ENCODE results near the gene OR5L2. TPM values are rescaled to one million over a fixed set of nuclear protein-coding genes. Genes with fewer than 3 reads are reported as not detected.
"Not testable (repeated sequence)": the region's sequence is repeated elsewhere in the genome, so short reads cannot be mapped to it uniquely, and the experiment has no call there.

Gene OR5L2
- total RNA-seq, 1 donor from 2014 or later, result not detected

DNA sequence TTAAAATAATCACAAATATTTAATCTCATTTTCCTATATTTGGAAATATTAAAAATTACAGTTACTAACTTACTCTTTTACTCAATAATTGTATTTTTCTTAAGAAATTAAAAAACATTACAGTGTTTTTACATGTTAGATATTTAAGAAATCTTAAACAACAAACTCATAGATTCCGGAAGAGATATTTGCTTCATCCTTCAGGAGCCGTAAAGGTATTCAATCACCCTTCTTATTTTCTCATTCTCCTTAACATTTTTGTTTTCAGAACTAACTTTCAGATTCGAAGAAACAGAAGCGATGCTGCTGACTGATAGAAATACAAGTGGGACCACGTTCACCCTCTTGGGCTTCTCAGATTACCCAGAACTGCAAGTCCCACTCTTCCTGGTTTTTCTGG, 7.7 kb upstream of the OR5L2 start, which contains the start of gene OR5D18:
TSS of gene OR5D18 (plus strand) at position 301 of the 400 bp plus-strand sequence. CDS start at position 301, 0 bp downstream.
- H3K27ac ChIP-seq, result no peak within 1 kb of the TSS
- no peak for DNase-seq
- no peaks in the 10 kb centered on the region for H3K9me3 ChIP-seq
- no peaks in the 10 kb centered on the region for H3K27me3 ChIP-seq
- TF ChIP-seq, protein P1, sequence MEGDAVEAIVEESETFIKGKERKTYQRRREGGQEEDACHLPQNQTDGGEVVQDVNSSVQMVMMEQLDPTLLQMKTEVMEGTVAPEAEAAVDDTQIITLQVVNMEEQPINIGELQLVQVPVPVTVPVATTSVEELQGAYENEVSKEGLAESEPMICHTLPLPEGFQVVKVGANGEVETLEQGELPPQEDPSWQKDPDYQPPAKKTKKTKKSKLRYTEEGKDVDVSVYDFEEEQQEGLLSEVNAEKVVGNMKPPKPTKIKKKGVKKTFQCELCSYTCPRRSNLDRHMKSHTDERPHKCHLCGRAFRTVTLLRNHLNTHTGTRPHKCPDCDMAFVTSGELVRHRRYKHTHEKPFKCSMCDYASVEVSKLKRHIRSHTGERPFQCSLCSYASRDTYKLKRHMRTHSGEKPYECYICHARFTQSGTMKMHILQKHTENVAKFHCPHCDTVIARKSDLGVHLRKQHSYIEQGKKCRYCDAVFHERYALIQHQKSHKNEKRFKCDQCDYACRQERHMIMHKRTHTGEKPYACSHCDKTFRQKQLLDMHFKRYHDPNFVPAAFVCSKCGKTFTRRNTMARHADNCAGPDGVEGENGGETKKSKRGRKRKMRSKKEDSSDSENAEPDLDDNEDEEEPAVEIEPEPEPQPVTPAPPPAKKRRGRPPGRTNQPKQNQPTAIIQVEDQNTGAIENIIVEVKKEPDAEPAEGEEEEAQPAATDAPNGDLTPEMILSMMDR (IDR thresholded peaks at IDR 0.05), result no peak
- intact Hi-C loops (cut with DNase I), result no loop called here
- ATAC-seq, result no peak
- H3K36me3 ChIP-seq, result no peaks in the 10 kb centered on the region
- H3K4me1 ChIP-seq, result no peaks in the 10 kb centered on the region
- H3K4me3 ChIP-seq, result no peak within 1 kb of the TSS

DNA sequence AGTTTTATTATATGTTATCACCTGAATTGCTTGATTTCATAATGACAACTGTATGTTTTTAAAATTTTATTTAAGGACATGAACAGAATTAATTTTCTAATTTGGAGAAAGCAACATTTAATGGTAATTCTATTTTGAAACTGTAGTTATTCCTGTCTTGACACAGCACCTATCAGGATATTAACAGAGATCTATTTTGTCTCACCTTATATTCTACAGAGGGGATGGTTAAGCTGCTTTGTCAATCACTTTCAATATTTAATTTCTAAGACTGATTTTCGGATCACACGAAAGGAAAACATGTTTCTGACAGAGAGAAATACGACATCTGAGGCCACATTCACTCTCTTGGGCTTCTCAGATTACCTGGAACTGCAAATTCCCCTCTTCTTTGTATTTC, 11.4 kb downstream of the OR5L2 start, which contains the start of gene OR5D16:
TSS of gene OR5D16 (plus strand) at position 301 of the 400 bp plus-strand sequence. CDS start at position 301, 0 bp downstream.
- Histone ChIP-seq H3K9me3 (no peaks in the 10 kb centered on the region), H3K36me3 (no peaks in the 10 kb centered on the region), H3K27ac (no peak within 1 kb of the TSS), H3K27me3 (no peaks in the 10 kb centered on the region), H3K4me3 (no peak within 1 kb of the TSS), H3K4me1 (no peaks in the 10 kb centered on the region)
- TF ChIP-seq, protein P1 (IDR thresholded peaks at IDR 0.05), result no peak
- DNase-seq, result no peak
- intact Hi-C loops (cut with DNase I), result no loop called here
- ATAC-seq, result no peak

DNA sequence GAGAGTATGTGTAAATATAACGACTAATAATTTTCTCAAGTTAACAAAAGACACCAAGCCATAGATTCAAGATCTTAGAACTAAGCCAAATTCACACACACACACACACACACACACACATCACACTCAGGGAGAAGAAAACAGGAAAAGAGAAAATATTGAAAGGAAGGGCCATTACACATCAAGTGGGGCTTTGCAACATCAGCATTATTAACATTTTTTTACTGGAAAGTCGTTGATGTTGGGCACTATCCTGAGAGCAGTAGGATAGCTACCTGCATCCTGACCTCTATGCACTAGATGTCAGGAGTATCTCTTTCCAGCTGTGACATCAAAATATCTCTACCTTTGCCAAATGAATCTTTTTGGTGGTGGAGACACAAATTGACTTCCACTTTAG, 20.4 kb downstream of the OR5L2 start:
- Histone ChIP-seq H3K9me3 (no peaks in the 10 kb centered on the region), H3K27ac (no peak overlapping the region), H3K27me3 (no peaks in the 10 kb centered on the region), H3K36me3 (no peaks in the 10 kb centered on the region), H3K4me3 (no peak overlapping the region), H3K4me1 (no peaks in the 10 kb centered on the region)
- DNase-seq (no peak), ATAC-seq (no peak)
- TF ChIP-seq, protein P1 (IDR thresholded peaks at IDR 0.05), result no peak
- intact Hi-C loops (cut with DNase I), result no loop called here

DNA sequence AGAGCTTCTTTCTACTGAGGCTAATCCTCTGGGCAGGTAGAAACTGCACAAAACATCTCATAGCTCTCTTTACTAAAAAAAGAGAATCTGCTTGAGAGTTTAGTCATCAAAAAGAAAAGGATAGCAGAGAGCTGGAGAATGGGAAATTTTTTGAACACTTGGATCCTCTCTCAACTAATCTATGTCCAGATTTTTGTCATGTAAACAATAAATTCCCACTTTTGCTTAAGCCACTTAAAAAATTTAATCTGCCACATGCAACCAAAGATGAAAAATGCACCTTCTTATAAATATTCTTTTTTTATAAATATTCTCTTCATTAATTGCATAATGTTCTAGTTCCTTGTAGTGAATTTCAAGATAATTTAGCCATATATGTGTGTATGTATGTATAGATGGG, 22.0 kb downstream of the OR5L2 start:
- ATAC-seq (no peak), DNase-seq (no peak)
- Histone ChIP-seq H3K36me3 (no peaks in the 10 kb centered on the region), H3K4me1 (no peaks in the 10 kb centered on the region), H3K27me3 (no peaks in the 10 kb centered on the region), H3K9me3 (no peaks in the 10 kb centered on the region), H3K27ac (no peak overlapping the region), H3K4me3 (no peak overlapping the region)
- TF ChIP-seq, protein P1 (IDR thresholded peaks at IDR 0.05), result no peak
- intact Hi-C loops (cut with DNase I), result no loop called here

DNA sequence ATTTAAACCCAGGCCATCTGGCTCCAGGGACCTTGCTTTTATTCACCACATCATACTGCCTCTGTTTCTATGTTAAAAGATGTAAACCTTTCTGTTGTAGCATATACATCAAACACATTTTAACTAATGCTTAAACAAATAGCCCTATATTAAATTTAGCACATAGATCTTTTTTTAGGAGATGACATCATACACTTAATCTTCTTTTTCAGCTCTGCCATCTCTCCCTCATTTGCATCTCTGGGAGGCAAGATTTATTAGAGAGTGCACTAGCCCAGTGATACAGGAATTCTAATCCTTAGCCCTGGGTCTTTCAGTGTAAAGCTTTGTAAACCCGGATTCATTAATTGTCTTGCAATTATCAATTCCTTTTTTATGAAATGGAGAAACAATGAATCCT, 25.1 kb downstream of the OR5L2 start:
- ATAC-seq, result no peak
- no peak for DNase-seq
- H3K4me1 ChIP-seq, result no peaks in the 10 kb centered on the region
- H3K9me3 ChIP-seq, result no peaks in the 10 kb centered on the region
- no peak overlapping the region for H3K27ac ChIP-seq
- H3K27me3 ChIP-seq, result no peaks in the 10 kb centered on the region
- TF ChIP-seq, protein P1 (IDR thresholded peaks at IDR 0.05), result no peak
- intact Hi-C loops (cut with DNase I), result no loop called here
- no peak overlapping the region for H3K4me3 ChIP-seq
- no peaks in the 10 kb centered on the region for H3K36me3 ChIP-seq

DNA sequence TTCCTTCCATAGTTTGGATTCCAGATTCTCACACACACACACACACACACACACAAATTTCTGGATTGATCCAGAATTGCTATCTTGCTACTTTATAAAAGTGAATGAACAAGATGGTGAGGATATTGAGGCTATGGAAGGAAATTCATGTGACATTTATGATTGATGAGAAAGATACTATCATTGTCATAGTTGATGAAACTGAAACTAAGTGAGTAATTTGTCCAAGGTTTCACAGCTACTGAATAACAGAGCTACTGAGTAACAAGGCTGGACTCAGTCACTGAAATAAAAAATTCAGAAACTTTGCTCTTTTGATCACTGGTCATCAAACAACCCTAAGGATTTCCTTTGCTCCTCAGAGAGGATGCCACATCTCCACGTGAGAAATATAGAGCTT, 27.7 kb downstream of the OR5L2 start:
- ATAC-seq (no peak), DNase-seq (no peak)
- no peaks in the 10 kb centered on the region for H3K4me1 ChIP-seq
- no peaks in the 10 kb centered on the region for H3K9me3 ChIP-seq
- TF ChIP-seq, protein P1 (IDR thresholded peaks at IDR 0.05), result no peak
- H3K27me3 ChIP-seq, result no peaks in the 10 kb centered on the region
- H3K27ac ChIP-seq, result no peak overlapping the region
- H3K4me3 ChIP-seq, result no peak overlapping the region
- no peaks in the 10 kb centered on the region for H3K36me3 ChIP-seq
- intact Hi-C loops (cut with DNase I), result no loop called here

DNA sequence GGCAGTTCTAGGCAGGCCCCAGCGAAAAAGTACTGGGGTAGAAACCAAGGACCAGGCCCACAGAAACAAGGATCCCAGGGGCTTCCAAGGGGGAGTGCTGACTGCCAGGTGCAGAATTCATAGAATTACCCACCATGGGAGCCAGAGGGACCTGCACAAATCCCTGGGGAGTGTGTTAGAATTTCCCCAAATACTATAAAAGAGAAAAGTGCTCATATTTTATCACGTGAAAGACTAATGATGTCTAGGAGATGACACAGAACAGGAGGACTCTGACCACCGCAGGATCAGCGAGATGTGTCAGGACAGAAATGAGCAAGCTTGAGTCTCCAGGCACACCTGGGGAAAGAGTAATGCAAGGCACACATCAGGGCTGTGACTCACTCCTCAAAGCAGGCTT, 40.3 kb downstream of the OR5L2 start:
- intact Hi-C loops (cut with DNase I); H3K4me3 ChIP-seq; H3K27me3 ChIP-seq; H3K27ac ChIP-seq; H3K9me3 ChIP-seq; ATAC-seq; DNase-seq; H3K4me1 ChIP-seq; H3K36me3 ChIP-seq: not testable (repeated sequence)

DNA sequence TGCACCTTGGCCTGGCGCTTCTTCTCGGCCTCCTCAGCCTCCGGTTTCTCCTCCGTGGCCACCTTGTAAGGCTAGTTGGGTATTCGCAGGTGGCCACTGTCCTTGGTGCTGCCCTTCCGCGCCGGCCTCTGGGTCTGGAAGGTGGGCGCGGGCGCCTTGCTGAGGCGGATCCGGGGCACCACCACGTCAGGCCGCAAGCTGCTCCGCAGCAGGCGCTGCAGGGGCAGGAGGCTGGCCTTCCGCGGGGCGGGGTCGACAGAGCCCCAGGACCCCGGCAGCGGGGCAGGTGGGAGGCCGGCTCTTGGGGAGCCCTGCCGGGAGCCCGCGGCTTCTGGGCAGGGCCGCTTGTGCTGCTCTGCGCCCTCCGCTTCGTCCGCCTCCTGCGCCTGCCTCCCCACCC, 45.7 kb downstream of the OR5L2 start:
- H3K4me3 ChIP-seq; DNase-seq; intact Hi-C loops (cut with DNase I); H3K27me3 ChIP-seq; H3K27ac ChIP-seq; H3K9me3 ChIP-seq; H3K4me1 ChIP-seq; H3K36me3 ChIP-seq; ATAC-seq: not testable (repeated sequence)

DNA sequence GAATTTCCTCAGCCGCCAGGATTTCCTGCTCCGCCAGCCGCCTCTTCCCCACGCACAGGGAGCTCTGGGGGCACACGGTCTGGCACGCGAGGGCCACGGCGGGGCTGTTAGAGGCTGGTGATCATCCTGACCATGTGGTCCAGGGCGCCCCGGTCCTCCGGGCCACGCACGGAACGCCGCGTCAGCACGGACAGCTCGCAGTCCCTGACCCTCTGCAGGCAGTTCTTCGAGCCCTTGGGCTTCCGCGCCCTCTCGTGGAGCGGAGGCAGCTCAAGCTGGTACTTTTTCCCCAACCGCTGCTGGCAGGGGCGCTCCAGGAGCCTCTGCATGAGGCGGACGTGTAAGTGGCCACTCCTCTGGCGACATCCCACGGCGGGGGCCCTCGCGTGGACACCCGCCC, 46.1 kb downstream of the OR5L2 start:
- DNase-seq; H3K4me3 ChIP-seq; H3K9me3 ChIP-seq; intact Hi-C loops (cut with DNase I); ATAC-seq; H3K27ac ChIP-seq; H3K4me1 ChIP-seq; H3K36me3 ChIP-seq; H3K27me3 ChIP-seq: not testable (repeated sequence)
